Left lobe of liver (tissue), 2 donors: ENCODE data around the gene ATP13A1. TPM values are rescaled to one million over a fixed set of nuclear protein-coding genes. Genes with fewer than 3 reads are reported as not detected.
A peak's percentile ranks its signal among the peaks of the same experiment; 100 is the strongest.

Experiments used
- ATAC-seq: fragments of 200-7000 bp; cut with Tn5 transposase; one replicate; pipeline ENCODE4 v1.9.1; 2020; ENCODE audit warnings: mild to moderate bottlenecking, moderate library complexity
- DNase-seq: peaks from one replicate; pipeline ENCODE4 v3.0.0-alpha.2; 2020; ENCODE audit warnings: low spot score
- total RNA-seq: library from RNA; stranded (reverse); gene quantifications from one replicate; pipeline ENCODE4 v1.2.1, GENCODE V29; 2021
- donor health status: DM: no; HTN: no; CAD: no; lungs with moderate emphysema.
- donor health status: DM: no; HTN: yes; CAD: no.

The ATP13A1 gene
- total RNA-seq, 1 donor from 2014 or later: 34.2 TPM

- no peak for DNase-seq
- ATAC-seq: no peak
Measured at GRCh38 chr19:19645233-19645870, 18.1 kb downstream of the ATP13A1 start.

- ATAC-seq (no peak), DNase-seq (no peak)
Measured at GRCh38 chr19:19644054-19644388, 19.5 kb downstream of the ATP13A1 start.

GRCh38 chr19:19643158-19644053, 20.1 kb downstream of the ATP13A1 start, which contains the start of gene GMIP:
Gene GMIP (minus strand): TSS chr19:19643657. CDS start chr19:19643529, 128 bp downstream.
- ATAC-seq: peak; percentile 92

GRCh38 chr19:19642506-19643157, 20.8 kb downstream of the ATP13A1 start:
- DNase-seq (no peak), ATAC-seq (peak; percentile 20)

More at GRCh38 chr19:19643158-19644053, 20.1 kb downstream of the ATP13A1 start, which contains the start of gene GMIP:
- peak; percentile 79 for DNase-seq

GRCh38 chr19:19637523-19638251, 25.8 kb downstream of the ATP13A1 start:
- DNase-seq: no peak
- no peak for ATAC-seq

GRCh38 chr19:19637186-19637522, 26.3 kb downstream of the ATP13A1 start:
- DNase-seq: no peak
- no peak for ATAC-seq

GRCh38 chr19:19636573-19637185, 26.8 kb downstream of the ATP13A1 start:
- no peak for ATAC-seq

GRCh38 chr19:19635313-19635702, 28.2 kb downstream of the ATP13A1 start:
- ATAC-seq: no peak
- no peak for DNase-seq

More at GRCh38 chr19:19636573-19637185, 26.8 kb downstream of the ATP13A1 start:
- DNase-seq: no peak

GRCh38 chr19:19634516-19635312, 28.8 kb downstream of the ATP13A1 start:
- ATAC-seq (no peak), DNase-seq (no peak)

- DNase-seq: no peak
- ATAC-seq: no peak
Measured at GRCh38 chr19:19633711-19634515, 29.6 kb downstream of the ATP13A1 start.

DNA sequence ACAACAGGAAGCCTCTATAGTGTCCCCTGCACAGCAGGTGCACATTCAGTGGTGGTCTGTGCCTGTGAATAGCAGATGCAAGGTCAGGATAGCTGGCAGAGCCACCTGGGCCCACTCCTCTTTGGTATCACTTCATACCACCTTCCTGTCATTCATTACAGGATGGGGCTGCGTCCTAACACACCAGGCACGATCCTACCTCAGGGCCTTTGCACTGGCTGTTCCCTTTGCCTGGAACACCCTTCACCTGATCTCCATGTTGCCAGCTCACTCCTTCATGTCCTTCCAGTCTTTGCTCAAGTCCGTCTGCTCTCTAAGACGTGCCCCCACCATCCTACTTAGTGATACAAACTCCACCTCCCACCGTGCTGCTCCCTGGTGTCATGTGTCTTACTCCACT, 30.8 kb downstream of the ATP13A1 start:
- DNase-seq (no peak), ATAC-seq (no peak)

DNA sequence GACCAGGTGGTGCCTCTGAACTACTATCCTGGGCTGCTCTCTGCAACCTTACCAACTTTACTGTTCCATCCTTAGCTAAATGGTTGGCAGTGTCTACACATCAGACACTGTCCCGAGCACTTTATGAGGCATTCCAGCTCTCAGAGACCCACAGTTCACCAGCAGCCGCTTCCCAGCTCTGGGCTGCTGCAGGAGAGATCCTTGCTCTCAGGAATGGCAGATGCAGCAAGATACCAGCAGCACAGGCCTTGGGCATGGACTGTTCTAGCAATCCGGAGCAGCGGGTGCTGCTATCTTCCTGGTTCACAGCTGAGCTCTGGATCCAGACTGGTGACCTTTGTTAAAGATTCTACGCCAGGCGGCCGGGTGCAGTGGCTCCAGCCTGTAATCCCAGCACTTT, 32.1 kb downstream of the ATP13A1 start:
- DNase-seq (no peak), ATAC-seq (no peak)

GRCh38 chr19:19630426-19630825, 33.0 kb downstream of the ATP13A1 start:
- no peak for ATAC-seq
- no peak for DNase-seq

DNA sequence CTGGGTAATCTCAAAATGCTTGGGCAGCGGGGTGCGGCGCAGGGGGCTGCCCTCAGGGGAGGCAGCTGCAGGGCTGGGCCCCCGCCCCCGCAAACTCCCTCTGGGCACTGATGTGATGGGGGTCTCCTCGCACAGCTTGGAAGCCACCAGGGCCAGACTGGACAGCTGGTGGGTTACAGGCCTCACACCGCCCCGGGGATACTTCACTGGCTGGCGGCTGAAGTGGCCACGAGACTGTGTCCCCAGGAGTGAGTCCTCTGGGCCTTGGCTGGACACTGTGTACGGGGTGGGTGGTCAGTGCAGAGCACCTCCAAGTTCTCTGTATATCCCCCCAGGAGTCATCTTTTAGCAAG, 33.4 kb downstream of the ATP13A1 start:
- DNase-seq (no peak), ATAC-seq (no peak)

DNA sequence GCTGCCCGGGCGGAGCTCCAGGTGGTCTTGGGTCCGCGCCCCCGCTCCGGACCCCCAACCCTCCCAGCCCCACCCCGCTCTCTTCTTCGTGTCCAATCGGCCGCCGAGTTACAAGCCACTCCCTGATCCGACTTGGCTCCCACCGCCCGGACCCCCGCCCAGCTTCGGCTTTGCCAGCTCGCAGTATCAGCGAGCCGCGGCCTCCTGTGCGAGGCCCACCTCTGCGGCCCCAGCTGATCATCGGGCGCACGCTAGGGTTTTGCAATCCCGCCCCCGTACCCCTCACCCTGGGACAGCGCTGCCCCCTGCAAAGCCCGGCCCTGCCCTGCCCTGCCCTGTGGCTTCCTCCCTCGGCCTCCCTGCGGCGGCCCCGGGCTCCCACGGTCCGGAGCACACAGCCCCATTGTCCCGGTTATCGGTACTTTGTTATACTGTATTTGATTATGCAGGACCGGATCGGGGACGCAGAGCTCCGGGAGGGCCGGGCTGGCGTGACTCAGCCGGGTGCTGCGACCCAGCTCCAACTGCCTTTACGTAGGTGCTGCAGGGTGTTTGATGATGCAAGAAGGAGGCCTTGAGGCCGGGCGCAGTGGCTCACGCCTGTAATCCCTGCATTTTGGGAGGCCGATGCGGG, 34.9 kb downstream of the ATP13A1 start:
- no peak for ATAC-seq
- DNase-seq: no peak

- DNase-seq: no peak
Measured at GRCh38 chr19:19627621-19628500, 35.6 kb downstream of the ATP13A1 start, which contains the start of gene LPAR2. Gene LPAR2 (minus strand): TSS chr19:19628220. CDS start chr19:19627275, 945 bp downstream.

More at GRCh38 chr19:19627621-19628500, 35.6 kb downstream of the ATP13A1 start, which contains the start of gene LPAR2:
- ATAC-seq: peak; percentile 71
